HG03103 (cell line): ENCODE measurements around the gene ADAM30.

Source experiments
- ATAC-seq: cut with Tn5 transposase; IDR thresholded peaks from one replicate; pipeline ENCODE4 v1.9.1; 2021; ENCODE audit warnings: low read depth; ENCODE audit not compliant: unreplicated experiment

Gene ADAM30

GRCh38 chr1:119909890-119910596, 13.7 kb upstream of the ADAM30 start:
- ATAC-seq = no peak

GRCh38 chr1:119908661-119909060, 12.3 kb upstream of the ADAM30 start:
- ATAC-seq = no peak

GRCh38 chr1:119906927-119907652, 10.8 kb upstream of the ADAM30 start:
- no peak for ATAC-seq

- no peak for ATAC-seq
Measured at GRCh38 chr1:119903443-119903835, 7.1 kb upstream of the ADAM30 start.

- no peak for ATAC-seq
Measured at GRCh38 chr1:119902775-119903442, 6.6 kb upstream of the ADAM30 start.

GRCh38 chr1:119898981-119899720, 2.8 kb upstream of the ADAM30 start:
- no peak for ATAC-seq

- no peak for ATAC-seq
Measured at GRCh38 chr1:119898530-119898929, 2.2 kb upstream of the ADAM30 start.

GRCh38 chr1:119895102-119895501, 1.2 kb downstream of the ADAM30 start:
- ATAC-seq = no peak

GRCh38 chr1:119893827-119894700, 2.3 kb downstream of the ADAM30 start:
- no peak for ATAC-seq

GRCh38 chr1:119893238-119893791, 3.0 kb downstream of the ADAM30 start:
- no peak for ATAC-seq

- ATAC-seq = no peak
Measured at GRCh38 chr1:119891386-119891785, 4.9 kb downstream of the ADAM30 start.

GRCh38 chr1:119888476-119888875, 7.8 kb downstream of the ADAM30 start:
- ATAC-seq = no peak

- ATAC-seq = no peak
Measured at GRCh38 chr1:119887427-119887826, 8.9 kb downstream of the ADAM30 start.

GRCh38 chr1:119885903-119886783, 10.2 kb downstream of the ADAM30 start:
- no peak for ATAC-seq

GRCh38 chr1:119884711-119885110, 11.6 kb downstream of the ADAM30 start:
- ATAC-seq = no peak

- no peak for ATAC-seq
Measured at GRCh38 chr1:119883826-119884225, 12.5 kb downstream of the ADAM30 start.

GRCh38 chr1:119882132-119883049, 13.9 kb downstream of the ADAM30 start:
- ATAC-seq = no peak
